Right forelimb (tissue), 1 donor: ENCODE measurements around the gene TMEM175.
A peak's percentile ranks its signal among the peaks of the same experiment; 100 is the strongest.
"Not testable (repeated sequence)": the region's sequence is repeated elsewhere in the genome, so short reads cannot be mapped to it uniquely, and the experiment has no call there.

Experiments
- DNase-seq: peaks from one replicate; pipeline ENCODE4 v3.0.0-alpha.2; 2018

TMEM175 gene

DNA sequence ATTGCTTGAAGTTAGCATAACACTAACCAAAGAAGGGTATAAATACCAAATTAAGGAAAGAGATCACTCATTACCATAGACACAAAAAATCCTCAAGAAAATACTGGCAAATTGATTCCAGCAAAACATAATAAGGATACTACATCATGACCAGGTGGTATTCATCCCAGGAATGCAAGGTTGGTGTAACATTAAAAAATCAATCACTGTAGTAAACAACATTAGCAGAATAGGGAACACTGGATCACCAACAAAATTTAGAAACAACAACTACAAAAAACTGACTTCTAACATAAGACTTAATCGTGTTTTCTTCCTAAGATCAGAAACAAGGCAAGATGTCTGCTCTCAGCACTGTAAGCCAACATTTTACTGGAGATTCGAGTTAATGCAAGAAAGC is 14.3 kb upstream of the TMEM175 start:
- DNase-seq = no peak

DNA sequence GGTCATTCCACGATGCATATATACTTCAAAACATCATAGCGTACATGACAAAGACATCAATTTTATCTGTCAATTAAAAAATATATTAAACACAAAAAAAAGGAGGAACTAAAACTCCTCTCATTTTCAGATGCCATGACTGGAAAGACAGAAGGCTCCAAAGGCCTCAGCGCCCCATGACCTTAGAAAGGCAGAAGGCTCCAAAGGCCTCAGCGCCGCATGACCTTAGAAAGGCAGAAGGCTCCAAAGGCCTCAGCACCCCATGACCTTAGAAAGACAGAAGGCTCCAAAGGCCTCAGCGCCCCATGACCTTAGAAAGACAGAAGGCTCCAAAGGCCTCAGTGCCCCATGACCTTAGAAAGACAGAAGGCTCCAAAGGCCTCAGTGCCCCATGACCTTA is 13.7 kb upstream of the TMEM175 start:
- DNase-seq = not testable (repeated sequence)

DNA sequence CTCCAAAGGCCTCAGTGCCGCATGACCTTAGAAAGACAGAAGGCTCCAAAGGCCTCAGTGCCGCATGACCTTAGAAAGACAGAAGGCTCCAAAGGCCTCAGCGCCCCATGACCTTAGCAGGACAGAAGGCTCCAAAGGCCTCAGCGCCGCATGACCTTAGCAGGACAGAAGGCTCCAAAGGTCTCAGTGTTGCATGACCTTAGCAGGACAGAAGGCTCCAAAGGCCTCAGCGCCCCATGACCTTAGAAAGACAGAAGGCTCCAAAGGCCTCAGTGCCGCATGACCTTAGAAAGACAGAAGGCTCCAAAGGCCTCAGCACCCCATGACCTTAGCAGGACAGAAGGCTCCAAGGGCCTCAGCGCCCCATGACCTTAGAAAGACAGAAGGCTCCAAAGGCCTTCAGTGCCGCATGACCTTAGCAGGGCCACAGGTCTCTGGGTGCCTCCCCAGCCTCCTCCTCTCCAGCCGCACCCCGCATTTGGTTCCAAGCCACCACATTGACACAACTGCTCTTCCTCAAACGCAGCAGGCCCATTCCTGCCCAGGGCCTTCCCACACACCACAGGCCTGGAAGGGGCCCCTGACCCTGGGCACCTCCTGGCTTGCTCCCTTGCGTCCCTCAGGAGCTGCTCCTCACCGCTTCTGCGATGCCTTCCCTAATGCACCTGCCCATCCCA is 13.1 kb upstream of the TMEM175 start:
- DNase-seq = peak; percentile 33

DNA sequence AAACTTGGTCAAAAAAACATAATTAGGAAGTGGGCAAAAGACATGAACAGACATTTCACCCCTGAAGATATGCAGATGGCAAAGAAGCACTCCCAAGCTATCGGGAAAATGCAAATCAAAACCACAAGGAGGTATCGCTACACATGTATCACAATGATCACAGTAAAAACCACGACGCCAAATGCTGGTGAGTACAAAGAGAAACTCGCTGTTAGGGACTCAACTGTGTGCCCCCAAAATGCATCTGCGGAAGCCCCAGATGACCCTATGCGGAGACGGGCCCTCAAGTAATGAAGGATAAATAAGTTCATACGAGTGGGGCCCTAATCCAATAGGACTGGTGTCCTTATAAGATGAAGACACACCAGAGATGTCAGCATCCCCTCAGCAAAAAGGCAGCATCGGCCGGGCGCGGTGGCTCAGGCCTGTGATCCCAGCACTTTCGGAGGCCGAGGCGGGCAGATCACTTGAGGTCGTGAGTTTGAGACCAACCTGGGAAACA is 10.4 kb upstream of the TMEM175 start:
- no peak for DNase-seq

DNA sequence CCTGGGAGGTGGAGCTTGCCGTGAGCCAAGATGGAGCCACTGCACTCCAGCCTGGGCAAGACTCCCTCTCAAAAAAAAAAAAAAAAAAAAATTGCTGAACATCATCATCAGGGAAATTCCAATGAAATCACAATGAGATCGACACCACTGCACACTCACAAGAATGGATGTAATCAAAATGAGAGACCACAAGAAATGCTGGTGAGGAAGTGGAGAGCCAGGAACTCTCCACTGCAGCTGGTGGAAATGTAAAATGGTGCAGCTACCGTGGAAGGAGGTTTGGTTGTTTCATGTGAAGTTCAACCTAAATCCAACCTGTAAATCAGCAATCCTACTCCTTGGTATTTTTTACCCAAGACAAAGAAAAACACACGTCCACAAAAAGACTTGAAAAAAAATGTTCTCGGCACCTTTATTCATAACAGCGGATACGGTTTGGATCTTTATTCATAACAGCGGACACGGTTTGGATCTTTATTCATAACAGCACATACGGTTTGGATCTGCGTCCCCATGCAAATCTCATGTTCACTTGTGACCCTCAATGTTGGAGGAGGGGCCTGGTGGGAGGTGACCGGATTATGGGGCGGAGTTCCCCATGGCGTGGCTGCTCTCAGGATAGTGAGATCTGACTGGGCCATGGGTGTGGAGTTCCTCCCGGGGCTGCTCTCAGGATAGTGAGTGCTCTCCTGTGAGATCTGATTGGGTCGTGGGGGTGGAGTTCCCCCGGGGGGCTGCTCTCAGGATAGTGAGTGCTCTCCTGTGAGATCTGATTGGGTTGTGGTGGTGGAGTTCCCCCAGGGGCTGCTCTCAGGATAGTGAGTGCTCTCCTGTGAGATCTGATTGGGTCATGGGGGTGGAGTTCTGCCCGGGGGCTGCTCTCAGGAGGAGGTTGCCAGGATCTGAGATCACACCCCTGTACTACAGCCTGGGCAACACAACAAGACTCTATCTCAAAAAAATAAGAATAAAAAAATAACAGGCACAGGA is 7.9 kb upstream of the TMEM175 start:
- peak; percentile 20 for DNase-seq

DNA sequence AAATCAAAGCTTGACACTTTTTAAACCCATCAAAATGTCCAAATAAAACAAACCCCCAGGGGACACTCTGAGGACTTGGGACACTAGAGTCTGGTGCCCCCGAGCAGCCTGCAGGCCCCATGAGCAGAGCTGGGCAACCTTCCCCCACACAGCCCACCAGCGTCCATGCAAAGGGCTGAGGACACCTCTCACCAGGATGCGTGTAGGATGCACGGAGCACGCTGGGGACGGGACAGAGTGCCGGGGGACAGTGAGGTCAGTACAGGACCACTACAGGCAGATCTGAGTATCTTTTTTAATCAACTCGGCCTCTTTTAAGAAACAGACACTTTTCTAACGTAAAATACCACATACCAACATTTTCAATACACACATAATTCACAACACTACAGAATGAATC is 7.1 kb upstream of the TMEM175 start:
- DNase-seq = peak; percentile 11

DNA sequence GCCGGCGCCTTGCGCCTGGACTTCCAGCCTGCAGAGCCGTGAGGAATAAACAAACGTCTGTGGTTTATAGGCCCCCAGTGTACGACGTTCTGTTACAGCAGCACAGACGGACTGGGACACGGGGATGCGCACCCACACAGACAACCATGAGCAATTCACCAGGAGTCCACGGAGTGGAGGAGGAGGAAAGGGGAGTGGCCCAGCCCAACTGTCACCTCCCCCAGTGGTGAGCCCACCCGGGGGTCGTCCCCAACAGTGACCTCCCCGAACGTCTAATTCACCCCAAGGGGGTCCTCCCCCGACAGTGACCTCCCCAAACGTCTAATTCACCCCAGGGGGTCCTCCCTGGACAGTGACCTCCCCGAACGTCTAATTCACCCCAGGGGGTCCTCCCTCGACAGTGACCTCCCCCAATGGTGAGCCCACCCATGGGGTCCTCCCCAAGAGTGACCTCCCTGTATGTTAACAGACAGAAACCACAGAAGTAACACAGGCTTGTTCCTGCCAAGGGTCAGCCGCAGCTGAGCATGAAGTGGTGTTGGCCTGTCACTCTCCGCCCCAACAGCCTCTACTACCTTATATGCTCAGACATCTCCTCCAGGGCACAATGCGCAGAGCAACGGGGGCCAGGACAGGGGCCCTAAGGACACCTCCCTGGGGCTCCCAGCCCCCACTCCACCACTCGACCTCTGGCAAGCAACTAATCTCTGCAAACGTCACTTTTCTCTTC is 6.3 kb upstream of the TMEM175 start:
- peak; percentile 30 for DNase-seq

DNA sequence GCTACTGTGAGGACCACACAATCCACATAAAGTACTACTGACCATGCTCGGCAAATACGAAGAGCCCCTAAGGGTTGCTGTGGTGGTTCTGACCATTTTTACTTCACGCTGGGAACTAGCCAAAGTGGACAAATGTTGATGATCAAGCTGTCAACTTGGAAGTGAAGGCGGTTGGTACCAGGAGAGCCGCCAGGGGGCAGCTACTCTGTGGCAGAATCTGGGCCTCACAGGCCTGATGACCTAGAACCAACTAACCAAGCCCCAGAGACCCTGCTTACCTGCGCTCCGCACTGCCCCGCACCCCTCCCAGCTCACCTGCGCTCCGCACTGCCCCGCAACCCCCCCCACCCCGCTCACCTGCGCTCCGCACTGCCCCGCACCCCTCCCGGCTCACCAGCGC is 5.7 kb upstream of the TMEM175 start:
- DNase-seq = peak; percentile 37

DNA sequence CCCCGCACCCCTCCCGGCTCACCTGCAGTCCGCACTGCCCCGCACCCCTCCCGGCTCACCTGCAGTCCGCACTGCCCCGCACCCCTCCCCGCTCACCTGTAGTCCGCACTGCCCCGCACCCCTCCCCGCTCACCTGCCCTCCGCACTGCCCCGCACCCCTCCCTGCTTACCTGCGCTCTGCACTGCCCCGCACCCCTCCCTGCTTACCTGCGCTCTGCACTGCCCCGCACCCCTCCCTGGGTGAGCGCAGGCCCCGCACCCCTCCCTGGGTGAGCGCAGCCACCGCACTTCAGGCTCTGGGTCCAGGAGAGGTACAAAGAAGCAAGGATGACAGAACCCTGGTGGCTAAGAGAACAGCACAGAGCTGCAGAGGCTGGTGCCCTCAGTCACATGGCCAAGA is 4.7 kb upstream of the TMEM175 start:
- DNase-seq = peak; percentile 23

DNA sequence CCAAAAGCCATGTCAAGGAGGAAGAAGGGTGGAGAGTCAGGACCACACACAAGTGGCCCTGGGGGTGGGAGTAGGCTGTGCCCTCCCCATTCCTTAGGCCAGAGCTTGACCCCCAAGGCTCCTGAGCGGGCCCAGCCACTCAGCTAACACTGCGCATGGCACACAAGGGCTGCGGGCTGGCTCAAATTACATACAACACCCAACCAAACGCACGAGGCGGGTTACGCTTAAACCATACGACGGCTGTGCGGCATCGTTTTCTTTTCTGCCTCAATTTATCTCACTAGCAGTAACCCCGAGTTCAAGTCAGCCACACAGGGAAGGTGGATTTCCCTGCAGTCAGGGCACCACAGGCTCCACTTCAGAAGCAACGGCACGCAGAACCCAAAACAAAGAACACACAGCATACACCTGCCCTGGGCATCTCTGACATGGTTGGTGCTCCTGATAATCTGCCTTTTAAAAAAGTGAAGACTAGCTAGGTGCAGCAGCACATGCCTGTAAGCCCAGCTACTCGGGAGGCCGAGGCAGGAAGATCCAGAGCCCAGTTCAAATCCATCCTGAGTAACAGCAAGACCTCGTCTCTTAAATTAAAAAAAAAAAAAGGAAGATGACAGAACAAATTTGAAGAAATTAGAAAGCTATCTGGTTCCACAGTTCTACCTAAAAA is 3.0 kb upstream of the TMEM175 start:
- DNase-seq = peak; percentile 28

DNA sequence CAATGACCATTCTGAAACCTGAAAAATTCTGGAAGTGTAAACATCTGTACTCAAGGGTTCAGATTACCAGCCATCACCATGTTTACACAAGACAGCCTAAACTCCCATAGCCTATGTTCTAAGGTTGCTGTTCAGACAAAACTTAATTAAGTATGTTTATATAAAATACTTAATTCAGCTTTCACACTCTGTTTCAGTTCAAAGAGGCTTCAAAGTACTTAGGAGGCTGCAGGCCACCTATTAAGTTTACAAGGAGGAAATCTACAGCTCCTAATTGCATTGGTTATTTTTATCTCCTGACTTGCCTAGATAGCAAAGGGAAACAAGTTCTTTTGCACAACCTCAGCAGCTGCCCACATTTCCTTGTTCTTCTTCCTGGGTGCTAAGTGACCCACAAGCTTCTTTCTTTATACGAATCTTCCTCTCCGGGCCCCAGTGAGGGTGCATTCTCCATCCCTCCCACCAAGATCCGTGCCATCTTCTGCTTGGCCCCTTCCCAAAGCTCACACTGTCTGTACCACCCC is 2.2 kb upstream of the TMEM175 start:
- DNase-seq = no peak

DNA sequence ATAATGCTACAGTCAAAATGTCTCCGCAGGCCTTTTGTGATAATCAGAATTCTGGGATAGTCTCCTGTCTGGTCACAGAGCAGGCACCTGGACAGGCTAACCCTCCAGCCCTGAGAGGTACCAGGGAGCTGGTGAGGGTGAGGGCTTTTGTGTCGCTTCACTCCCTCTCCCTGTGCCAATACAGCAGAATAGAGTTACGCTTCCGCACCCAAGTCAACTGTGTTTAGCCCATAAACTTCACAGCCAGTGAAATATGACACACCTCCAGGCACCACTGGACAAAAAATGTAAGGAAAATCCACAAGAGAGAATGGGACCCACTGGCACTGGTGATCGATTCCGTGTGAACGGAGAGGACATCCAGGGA is 1.4 kb upstream of the TMEM175 start:
- peak; percentile 32 for DNase-seq

DNA sequence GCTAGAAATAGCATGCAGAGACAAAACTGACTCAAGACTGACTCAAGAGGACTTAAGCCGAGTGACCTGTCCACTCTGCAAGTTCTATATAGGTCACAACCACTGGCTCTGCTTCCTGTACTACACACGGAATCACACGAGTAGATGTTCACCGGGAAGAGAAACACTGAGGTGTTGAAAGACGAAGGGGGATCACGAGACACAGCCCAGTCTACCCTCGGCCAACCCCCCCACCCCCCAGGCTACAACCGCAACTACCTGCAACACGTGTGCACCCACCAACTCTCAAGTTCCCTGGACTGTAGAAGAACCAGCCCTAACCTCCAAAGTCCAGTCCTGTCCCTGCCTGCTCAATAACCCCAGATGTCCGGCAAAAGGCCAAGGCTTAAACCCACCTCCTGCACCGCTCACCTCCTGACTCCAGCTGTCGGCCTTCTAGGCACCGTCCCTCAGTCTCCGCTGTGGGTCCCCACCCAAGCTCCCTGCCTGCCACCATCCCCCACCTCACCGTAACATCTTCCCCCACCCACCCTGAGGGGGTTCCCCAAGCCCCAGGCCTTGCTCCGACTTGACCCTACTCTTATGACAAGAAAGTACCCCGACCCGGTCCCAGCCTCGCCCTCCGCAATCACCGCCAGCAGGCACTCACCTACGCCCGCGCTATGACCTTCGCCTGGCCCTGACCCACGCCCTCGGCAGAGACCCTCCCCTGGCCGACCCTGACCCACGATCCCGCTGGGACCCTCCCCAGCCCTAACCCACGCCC is 883 bp upstream of the TMEM175 start:
- peak; percentile 45 for DNase-seq

DNA sequence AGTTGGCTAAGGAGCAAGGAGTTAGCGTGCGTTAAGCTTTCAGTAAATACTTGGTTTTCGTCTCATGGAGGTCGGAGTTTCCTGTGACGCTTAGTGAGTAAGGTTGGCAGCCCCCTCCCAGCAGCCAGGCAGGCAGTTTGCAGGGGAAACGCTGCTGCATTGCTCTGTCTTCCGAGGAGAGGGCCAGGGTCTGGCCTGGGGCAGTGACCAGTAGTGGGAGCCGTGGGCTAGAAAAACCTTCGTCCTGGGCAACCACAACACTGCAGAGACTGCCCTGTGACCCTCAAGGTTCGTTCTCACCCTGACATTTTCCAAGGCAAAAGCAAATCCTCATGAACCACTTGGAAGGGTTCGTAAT is 432 bp downstream of the TMEM175 start:
- no peak for DNase-seq

DNA sequence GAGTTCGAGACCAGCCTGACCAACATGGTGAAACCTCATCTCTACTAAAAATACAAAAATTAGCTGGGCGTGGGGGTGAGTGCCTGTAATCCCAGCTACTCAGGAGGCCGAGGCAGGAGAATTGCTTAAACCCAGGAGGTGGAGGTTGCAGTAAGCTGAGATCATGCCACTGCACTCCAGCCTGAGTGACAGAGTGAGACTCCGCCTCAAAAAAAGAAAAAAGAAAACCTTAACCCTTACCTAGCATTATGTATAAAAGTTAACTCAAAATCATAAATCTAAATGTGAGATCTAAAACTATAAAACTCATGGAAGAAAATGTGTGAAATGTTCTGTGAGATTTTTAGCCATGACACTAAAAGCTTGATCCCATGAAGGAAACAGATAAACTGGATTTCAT is 7.2 kb downstream of the TMEM175 start:
- DNase-seq = not testable (repeated sequence)

DNA sequence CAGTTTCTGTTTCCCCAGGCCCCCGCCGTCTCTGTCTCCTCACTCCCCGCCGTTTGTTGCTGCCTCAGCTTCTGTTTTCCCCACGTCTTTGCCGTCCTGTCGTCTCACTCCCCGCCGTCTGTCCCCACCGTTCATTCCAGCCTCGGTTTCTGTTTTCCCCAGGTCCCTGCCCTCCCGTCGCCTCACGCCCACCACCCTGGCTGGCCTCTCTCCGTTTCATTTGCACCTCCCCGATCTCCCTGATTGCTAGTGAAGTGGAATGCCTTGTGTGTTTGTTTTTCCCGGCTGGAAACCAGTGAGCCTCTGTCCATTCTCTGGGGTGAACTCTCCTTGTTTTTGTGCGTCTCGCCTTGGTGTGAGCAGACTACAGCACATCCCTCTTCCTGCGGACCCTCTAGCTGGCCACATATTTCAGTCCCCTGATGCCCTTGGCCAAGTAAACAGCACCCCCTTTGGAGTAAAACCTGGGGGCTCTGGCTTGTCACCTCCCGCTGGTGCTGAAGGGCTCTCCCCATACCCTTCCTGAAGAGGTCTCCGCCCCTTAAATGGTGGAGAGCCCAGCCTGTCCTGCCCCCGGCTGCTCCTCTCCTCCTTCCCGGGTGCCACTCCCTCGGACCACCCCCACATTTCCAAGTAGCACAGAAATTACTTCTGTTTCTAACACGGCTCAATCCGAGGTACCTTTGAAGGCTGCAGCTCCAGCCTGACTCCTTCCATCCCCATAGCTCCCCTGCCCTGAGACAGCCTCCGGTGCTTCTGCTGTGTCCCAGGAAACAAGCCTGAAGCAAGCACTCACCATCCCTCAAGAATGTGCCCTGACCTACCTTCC is 13.2 kb downstream of the TMEM175 start:
- peak; percentile 37 for DNase-seq

DNA sequence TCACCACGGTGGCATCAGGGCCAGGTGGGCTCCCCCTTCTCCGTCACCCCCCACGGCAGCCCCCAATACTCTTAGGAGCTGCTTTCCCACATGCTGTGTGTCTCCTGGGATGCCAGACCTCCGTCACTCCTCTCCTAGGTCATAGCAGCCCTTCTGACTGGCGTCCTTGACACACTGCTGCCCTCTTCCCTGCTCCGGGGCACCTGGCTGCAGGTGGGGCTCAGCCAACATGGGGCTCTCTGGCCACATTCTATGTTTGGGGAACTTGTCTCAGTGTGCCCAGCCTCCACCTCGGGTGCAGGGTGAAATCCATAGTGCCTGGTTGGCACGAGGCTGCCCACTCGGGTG is 13.8 kb downstream of the TMEM175 start:
- no peak for DNase-seq

DNA sequence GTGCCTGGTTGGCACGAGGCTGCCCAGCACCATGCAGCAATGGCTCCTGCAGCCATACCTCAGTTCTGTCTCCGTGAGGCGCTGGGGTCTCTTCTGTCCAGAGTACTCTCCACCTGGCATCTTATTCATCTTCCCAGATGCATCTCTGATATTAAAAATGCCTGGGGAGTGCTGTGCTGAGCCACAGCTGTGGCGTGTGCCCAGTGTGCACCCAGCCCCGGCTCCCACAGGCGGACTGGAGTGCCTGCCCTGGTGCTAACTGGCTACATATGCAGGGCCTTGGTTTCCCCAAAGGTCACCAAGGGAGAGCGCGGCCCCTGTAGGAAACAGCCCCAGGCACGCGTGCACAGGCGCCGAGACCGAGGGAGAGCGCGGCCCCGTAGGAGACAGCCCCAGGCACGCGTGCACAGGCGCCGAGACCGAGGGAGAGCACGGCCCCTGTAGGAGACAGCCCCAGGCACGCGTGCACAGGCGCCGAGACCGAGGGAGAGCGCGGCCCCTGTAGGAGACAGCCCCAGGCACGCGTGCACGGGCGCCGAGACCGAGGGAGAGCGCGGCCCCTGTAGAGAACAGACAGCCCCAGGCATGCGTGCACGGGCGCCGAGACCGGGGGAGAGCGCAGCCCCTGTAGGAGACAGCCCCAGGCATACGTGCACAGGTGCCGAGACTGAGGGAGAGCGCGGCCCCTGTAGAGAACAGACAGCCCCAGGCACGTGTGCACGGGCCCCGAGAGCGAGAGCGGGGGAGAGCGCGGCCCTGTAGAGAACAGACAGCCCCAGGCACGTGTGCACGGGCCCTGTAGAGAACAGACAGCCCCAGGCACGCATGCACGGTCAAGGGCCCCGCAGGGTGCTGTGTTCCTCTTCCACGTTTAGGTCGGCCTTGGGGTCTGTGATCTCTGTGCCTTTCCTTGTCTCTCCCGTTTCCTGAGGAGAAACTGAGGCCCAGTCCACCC is 14.5 kb downstream of the TMEM175 start:
- peak; percentile 38 for DNase-seq

DNA sequence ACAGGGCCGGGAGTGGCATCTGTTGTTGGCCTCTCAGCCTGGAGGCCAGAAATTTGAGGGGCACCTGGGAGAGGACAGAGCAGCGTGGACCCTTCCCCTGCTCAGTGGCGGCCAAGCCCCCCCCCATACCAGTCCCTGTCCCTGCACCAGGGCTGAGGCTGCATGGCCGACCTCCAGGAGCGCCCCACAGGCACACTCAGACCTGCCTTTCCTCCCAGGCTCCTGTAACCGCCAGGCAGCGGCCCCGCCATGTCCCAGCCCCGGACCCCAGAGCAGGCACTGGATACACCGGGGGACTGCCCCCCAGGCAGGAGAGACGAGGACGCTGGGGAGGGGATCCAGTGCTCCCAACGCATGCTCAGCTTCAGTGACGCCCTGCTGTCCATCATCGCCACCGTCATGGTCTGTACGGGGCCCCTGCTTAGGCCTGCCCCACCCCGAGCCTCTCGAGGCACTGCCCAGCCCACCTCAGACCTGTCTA is 15.3 kb downstream of the TMEM175 start:
- DNase-seq = peak; percentile 21
